SK-N-SH treated with all-trans-retinoic acid at 6 μM for 48 hours (cell line): ENCODE measurements around the gene IVNS1ABP.

Source experiments
- ARNTL ChIP-seq: fragments of 450-650 bp; formaldehyde crosslinking; IDR thresholded peaks from 2 replicates; pipeline ENCODE4 v1.5.0; 2020; ENCODE audit warnings: low read depth, mild to moderate bottlenecking, moderate library complexity, borderline replicate concordance
- BACH2 ChIP-seq: fragments of 250-450 bp; sonication (Bioruptor Pico); IDR thresholded peaks from 2 replicates; pipeline ENCODE4 v1.9.0; 2021; ENCODE audit warnings: mild to moderate bottlenecking, borderline replicate concordance
- CREB5 ChIP-seq: fragments of 250-450 bp; sonication (Bioruptor Pico); IDR thresholded peaks from 2 replicates; pipeline ENCODE4 v1.5.1; 2020; ENCODE audit warnings: low read depth, mild to moderate bottlenecking, moderate library complexity
- CSDC2 ChIP-seq: fragments of 250-450 bp; sonication (Bioruptor Pico); IDR thresholded peaks from 2 replicates; pipeline ENCODE4 v1.5.0; 2020; ENCODE audit warnings: mild to moderate bottlenecking, moderate library complexity
- ISL1 ChIP-seq: fragments of 250-450 bp; sonication (Bioruptor Pico); IDR thresholded peaks from 2 replicates; pipeline ENCODE4 v2.1.2; 2022; ENCODE audit warnings: mild to moderate bottlenecking, moderate library complexity
- OSR1 ChIP-seq: fragments of 250-450 bp; sonication (Bioruptor Pico); IDR thresholded peaks from 2 replicates; pipeline ENCODE4 v1.8.0; 2022; ENCODE audit warnings: moderate library complexity, mild to moderate bottlenecking, inconsistent platforms
- SNAI2 ChIP-seq: fragments of 250-450 bp; sonication (Bioruptor Pico); IDR thresholded peaks from 2 replicates; pipeline ENCODE4 v1.5.0; 2020; ENCODE audit warnings: mild to moderate bottlenecking, moderate library complexity
- TCF4 ChIP-seq: fragments of 250-450 bp; sonication (Bioruptor Pico); IDR thresholded peaks from 2 replicates; pipeline ENCODE4 v1.8.0; 2021; ENCODE audit warnings: mild to moderate bottlenecking, moderate library complexity, borderline replicate concordance
- ZFP30 ChIP-seq: fragments of 450-650 bp; formaldehyde crosslinking; IDR thresholded peaks from 2 replicates; pipeline ENCODE4 v1.5.0; 2022; ENCODE audit warnings: mild to moderate bottlenecking, moderate library complexity
- ZNF565 ChIP-seq: fragments of 450-650 bp; formaldehyde crosslinking; conservative IDR thresholded peaks from 2 replicates; pipeline ENCODE4 v1.5.0; 2020; ENCODE audit warnings: low read depth, mild to moderate bottlenecking, moderate library complexity
- ZNF8 ChIP-seq: fragments of 450-650 bp; formaldehyde crosslinking; IDR thresholded peaks from 2 replicates; pipeline ENCODE4 v1.5.0; 2020; ENCODE audit warnings: mild to moderate bottlenecking, moderate library complexity
- TF ChIP-seq, protein P1 (sequence below): fragments of 250-450 bp; sonication (Bioruptor Pico); IDR thresholded peaks from 2 replicates; pipeline ENCODE4 v1.8.0; 2021; ENCODE audit warnings: low read depth, mild to moderate bottlenecking, moderate library complexity, borderline replicate concordance
- TF ChIP-seq, protein P2 (sequence below): fragments of 250-450 bp; sonication (Bioruptor Pico); IDR thresholded peaks from 2 replicates; pipeline ENCODE4 v1.8.0; 2020; ENCODE audit warnings: mild to moderate bottlenecking, moderate library complexity, borderline replicate concordance

DNA sequence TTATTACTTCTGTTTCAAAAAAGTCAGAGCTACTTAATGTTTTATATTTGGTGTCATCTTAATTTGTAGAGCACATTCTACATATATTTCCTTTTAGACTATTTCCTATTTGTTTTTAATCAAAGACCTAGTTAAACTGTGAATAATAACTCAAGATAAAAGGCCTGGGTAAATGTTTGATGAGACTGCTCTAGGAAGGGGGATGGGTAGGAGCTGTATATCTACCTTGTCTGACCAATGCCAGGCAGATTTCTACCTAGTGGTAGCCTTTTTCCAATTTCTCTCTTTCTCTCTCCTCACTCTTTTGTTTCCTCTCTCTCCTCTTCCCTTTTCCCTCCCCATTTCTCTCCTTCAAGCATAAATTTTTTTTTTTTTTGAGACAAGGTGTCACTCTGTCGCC lies 31.9 kb upstream of the IVNS1ABP start:
- TF ChIP-seq CSDC2 (CRISPR knock-in tag): no peak
- no peak for TF ChIP-seq OSR1 (CRISPR knock-in tag)
- no peak for TF ChIP-seq ZFP30 (CRISPR knock-in tag)
- TF ChIP-seq, protein P1, sequence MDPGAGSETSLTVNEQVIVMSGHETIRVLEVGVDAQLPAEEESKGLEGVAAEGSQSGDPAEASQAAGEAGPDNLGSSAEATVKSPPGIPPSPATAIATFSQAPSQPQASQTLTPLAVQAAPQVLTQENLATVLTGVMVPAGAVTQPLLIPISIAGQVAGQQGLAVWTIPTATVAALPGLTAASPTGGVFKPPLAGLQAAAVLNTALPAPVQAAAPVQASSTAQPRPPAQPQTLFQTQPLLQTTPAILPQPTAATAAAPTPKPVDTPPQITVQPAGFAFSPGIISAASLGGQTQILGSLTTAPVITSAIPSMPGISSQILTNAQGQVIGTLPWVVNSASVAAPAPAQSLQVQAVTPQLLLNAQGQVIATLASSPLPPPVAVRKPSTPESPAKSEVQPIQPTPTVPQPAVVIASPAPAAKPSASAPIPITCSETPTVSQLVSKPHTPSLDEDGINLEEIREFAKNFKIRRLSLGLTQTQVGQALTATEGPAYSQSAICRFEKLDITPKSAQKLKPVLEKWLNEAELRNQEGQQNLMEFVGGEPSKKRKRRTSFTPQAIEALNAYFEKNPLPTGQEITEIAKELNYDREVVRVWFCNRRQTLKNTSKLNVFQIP: no peak
- TF ChIP-seq BACH2 (CRISPR knock-in tag): no peak
- no peak for TF ChIP-seq ARNTL
- no peak for TF ChIP-seq TCF4 (CRISPR knock-in tag)
- TF ChIP-seq, protein P2, sequence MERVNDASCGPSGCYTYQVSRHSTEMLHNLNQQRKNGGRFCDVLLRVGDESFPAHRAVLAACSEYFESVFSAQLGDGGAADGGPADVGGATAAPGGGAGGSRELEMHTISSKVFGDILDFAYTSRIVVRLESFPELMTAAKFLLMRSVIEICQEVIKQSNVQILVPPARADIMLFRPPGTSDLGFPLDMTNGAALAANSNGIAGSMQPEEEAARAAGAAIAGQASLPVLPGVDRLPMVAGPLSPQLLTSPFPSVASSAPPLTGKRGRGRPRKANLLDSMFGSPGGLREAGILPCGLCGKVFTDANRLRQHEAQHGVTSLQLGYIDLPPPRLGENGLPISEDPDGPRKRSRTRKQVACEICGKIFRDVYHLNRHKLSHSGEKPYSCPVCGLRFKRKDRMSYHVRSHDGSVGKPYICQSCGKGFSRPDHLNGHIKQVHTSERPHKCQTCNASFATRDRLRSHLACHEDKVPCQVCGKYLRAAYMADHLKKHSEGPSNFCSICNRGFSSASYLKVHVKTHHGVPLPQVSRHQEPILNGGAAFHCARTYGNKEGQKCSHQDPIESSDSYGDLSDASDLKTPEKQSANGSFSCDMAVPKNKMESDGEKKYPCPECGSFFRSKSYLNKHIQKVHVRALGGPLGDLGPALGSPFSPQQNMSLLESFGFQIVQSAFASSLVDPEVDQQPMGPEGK (CRISPR knock-in tag): no peak
- TF ChIP-seq SNAI2 (CRISPR knock-in tag): no peak
- no peak for TF ChIP-seq ISL1
- TF ChIP-seq ZNF565 (CRISPR knock-in tag): no peak
- TF ChIP-seq CREB5 (CRISPR knock-in tag): no peak
- no peak for TF ChIP-seq ZNF8
